Mesenchymal stem cell (in vitro differentiated cells and primary cell): Measurements from ENCODE around the gene LSMEM2.

ENCODE experiments used
- DNase-seq: peaks from one replicate; pipeline ENCODE4 v3.0.0-alpha.2; 2013
- H2AFZ ChIP-seq: one replicate; pipeline ENCODE4 v1.6.1; 2013; ENCODE audit warnings: low read depth, mild to moderate bottlenecking, control low read depth, inconsistent platforms, low read length, moderate library complexity
- H2AK5ac ChIP-seq: 2 replicates; pipeline ENCODE4 v1.6.1; 2013; ENCODE audit warnings: low read length, moderate library complexity, mild to moderate bottlenecking, inconsistent platforms; ENCODE audit not compliant: severe bottlenecking
- H2BK120ac ChIP-seq: one replicate; pipeline ENCODE4 v1.6.1; 2013; ENCODE audit warnings: low read depth, mild to moderate bottlenecking, inconsistent platforms, low read length, moderate library complexity
- H2BK12ac ChIP-seq, 2 experiments: one replicate each; pipeline ENCODE4 v1.6.1; 2013; ENCODE audit warnings: inconsistent platforms in 2 of 2, low read length in 2 of 2, mild to moderate bottlenecking in 2 of 2, moderate library complexity in 2 of 2, control low read depth in 1 of 2
- H2BK15ac ChIP-seq: one replicate; pipeline ENCODE4 v1.6.1; 2013; ENCODE audit warnings: mild to moderate bottlenecking, low read depth, inconsistent platforms; ENCODE audit not compliant: poor library complexity, severe bottlenecking
- H2BK5ac ChIP-seq: 2 replicates; pipeline ENCODE4 v1.6.1; 2013; ENCODE audit warnings: low read depth, mild to moderate bottlenecking, low read length, control low read depth, inconsistent platforms; ENCODE audit not compliant: poor library complexity, severe bottlenecking
- H3K14ac ChIP-seq, 2 experiments: one replicate each; pipeline ENCODE4 v1.6.1; 2013; ENCODE audit warnings: inconsistent platforms in 2 of 2, low read length in 2 of 2, control low read depth in 1 of 2, mild to moderate bottlenecking in 1 of 2, moderate library complexity in 1 of 2
- H3K18ac ChIP-seq, 2 experiments: one replicate each; pipeline ENCODE4 v1.6.1; 2013; ENCODE audit warnings: inconsistent platforms in 2 of 2, low read length in 2 of 2, control low read depth in 1 of 2, low read depth in 1 of 2, mild to moderate bottlenecking in 1 of 2
- H3K23ac ChIP-seq, 2 experiments: one replicate each; pipeline ENCODE4 v1.6.1; 2013; ENCODE audit warnings: inconsistent platforms in 2 of 2, low read length in 2 of 2, mild to moderate bottlenecking in 2 of 2, moderate library complexity in 2 of 2, control low read depth in 1 of 2
- H3K27ac ChIP-seq: 2 replicates; pipeline ENCODE4 v1.5.1; 2013; ENCODE audit warnings: mild to moderate bottlenecking, moderate library complexity, low read length, control low read depth, inconsistent platforms; ENCODE audit not compliant: poor library complexity, severe bottlenecking
- H3K27me3 ChIP-seq, 2 experiments: 2 replicates each; pipeline versions ENCODE4 v1.6.1 to v1.7.0; 2013; ENCODE audit warnings: low read length in 2 of 2, mild to moderate bottlenecking in 2 of 2, moderate library complexity in 2 of 2, control low read depth in 1 of 2, inconsistent platforms in 1 of 2; ENCODE audit not compliant: control insufficient read depth in 1 of 2, insufficient read depth in 1 of 2
- H3K36me3 ChIP-seq, 2 experiments: 2 replicates each; pipeline versions ENCODE4 v1.6.1 to v1.7.0; 2013; ENCODE audit warnings: low read length in 2 of 2, control low read depth in 1 of 2, inconsistent platforms in 1 of 2, low read depth in 1 of 2, mild to moderate bottlenecking in 1 of 2; ENCODE audit not compliant: insufficient read depth in 2 of 2, control insufficient read depth in 1 of 2
- H3K4ac ChIP-seq, 2 experiments: one replicate each; pipeline ENCODE4 v1.6.1; 2013; ENCODE audit warnings: inconsistent platforms in 2 of 2, low read length in 2 of 2, mild to moderate bottlenecking in 2 of 2, moderate library complexity in 2 of 2, control low read depth in 1 of 2, low read depth in 1 of 2
- H3K4me1 ChIP-seq: 2 replicates; pipeline ENCODE4 v1.6.1; 2013; ENCODE audit warnings: low read depth, low read length, control low read depth; ENCODE audit not compliant: control insufficient read depth, insufficient read depth
- H3K4me2 ChIP-seq: 2 replicates; pipeline ENCODE4 v1.6.1; 2013; ENCODE audit warnings: low read length, mild to moderate bottlenecking, inconsistent platforms; ENCODE audit not compliant: poor library complexity, severe bottlenecking
- H3K4me3 ChIP-seq, 2 experiments: 2 replicates each; pipeline versions ENCODE4 v1.5.1 to v1.7.0; 2013; ENCODE audit warnings: low read length in 2 of 2, mild to moderate bottlenecking in 2 of 2, control low read depth in 1 of 2, low read depth in 1 of 2; ENCODE audit not compliant: insufficient read depth in 1 of 2
- H3K79me1 ChIP-seq: replicated peaks from 2 replicates; pipeline ENCODE4 v1.6.1; 2013; ENCODE audit warnings: mild to moderate bottlenecking, control low read depth, low read length, inconsistent platforms; ENCODE audit not compliant: poor library complexity, severe bottlenecking
- H3K9ac ChIP-seq: 2 replicates; pipeline ENCODE4 v1.7.0; 2013; ENCODE audit warnings: mild to moderate bottlenecking, low read length, moderate library complexity
- H3K9me3 ChIP-seq: 2 replicates; pipeline ENCODE4 v1.7.0; 2013; ENCODE audit warnings: mild to moderate bottlenecking, low read length; ENCODE audit not compliant: control insufficient read depth
- H4K8ac ChIP-seq: one replicate; pipeline ENCODE4 v1.6.1; 2013; ENCODE audit warnings: inconsistent platforms, mild to moderate bottlenecking, low read length, moderate library complexity
- H4K91ac ChIP-seq: one replicate; pipeline ENCODE4 v1.6.1; 2013; ENCODE audit warnings: mild to moderate bottlenecking, low read length, inconsistent platforms
- WGBS: methylation state at CpG from one replicate; pipeline ENCODE4 v1.1.7; 2013; ENCODE audit warnings: mixed read lengths; 5-methylcytosine and 5-hydroxymethylcytosine counted together

Gene LSMEM2

DNA sequence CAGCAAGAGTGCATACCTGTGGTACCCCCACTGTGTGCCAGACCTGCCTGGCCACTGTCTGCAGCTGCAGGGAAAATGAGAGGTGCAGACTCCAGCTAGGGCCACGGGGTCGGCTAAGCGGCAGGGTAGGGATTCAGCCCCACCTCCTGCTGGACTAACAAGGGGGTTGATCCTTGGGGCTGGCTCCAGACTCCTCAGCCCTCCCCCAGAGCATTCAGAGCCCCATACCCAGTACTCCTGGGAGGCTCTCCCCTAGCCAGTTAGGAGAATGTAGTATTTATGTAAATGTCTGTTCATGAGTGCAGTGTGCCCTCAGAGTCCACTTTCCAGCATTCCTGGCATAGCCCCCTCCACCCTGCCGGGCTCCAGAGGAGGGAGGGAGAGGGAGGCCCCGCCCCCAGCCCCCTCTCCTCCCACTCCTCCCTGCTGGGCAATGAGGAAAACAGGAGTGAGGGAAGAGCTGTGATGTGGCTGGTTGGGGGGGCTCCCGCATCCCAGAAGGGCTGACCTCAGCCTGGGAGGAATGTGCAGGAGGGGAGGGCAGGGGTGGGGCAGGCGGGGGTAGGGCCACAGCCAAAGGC lies 14.4 kb upstream of the LSMEM2 start:
- Histone ChIP-seq H3K4me1 (peaks cover 81% of the 10 kb centered on the region), H2BK120ac (peak overlapping the region; percentile 86), H4K91ac (peak overlapping the region; percentile 85), H3K4me3 (peak overlapping the region in 1 of 2 experiments; percentile 51), H3K14ac (peak overlapping the region in 1 of 2 experiments; percentile 14), H4K8ac (peak overlapping the region; percentile 94), H3K27ac (peak overlapping the region; percentile 92), H3K36me3 (peaks cover 2 to 3% of the 10 kb centered on the region in 2 experiments), H2BK5ac (peak overlapping the region; percentile 58), H2BK15ac (peak overlapping the region; percentile 82), H2AFZ (no peak overlapping the region), H3K27me3 (no peaks in the 10 kb centered on the region), H3K18ac (peak overlapping the region; percentile 88 to 96), H3K9me3 (no peaks in the 10 kb centered on the region), H3K9ac (peak overlapping the region; percentile 22), H2AK5ac (peak overlapping the region; percentile 83), H3K4me2 (no peak overlapping the region), H3K4ac (peak overlapping the region; percentile 8 to 84), H2BK12ac (peak overlapping the region in 1 of 2 experiments; percentile 91), H3K79me1 (peaks cover 4% of the 10 kb centered on the region), H3K23ac (no peak overlapping the region)
- DNase-seq: peak; percentile 93
- WGBS: 4% methylated on average over 3 of the region's 7 CpGs

DNA sequence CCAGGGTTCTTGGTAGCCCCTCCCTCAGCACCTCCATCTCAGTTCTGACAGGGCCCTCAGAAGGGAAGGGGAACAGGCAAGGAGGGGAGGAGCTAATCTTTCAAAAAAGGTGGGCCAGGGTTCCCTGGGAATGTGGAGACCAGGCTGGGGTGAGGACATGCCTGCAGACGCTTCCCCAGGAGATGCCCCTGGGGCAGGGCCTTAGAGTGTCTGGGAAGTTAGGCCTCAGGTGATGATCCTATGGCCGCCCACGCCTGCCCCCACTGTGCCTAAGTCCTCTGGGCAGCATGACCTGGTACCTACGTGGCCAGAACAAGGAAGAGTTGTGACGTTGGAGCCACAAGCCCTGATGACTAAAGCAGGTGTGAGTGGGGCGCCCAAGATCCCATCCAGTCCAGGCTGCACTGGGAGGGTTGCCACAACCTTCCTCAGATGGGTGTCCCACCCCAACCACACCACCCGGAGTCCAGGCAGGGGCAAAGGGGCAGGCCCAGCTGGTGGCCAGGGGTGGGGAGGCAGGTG lies 13.9 kb upstream of the LSMEM2 start:
- Histone ChIP-seq H3K36me3 (no peaks in the 10 kb centered on the region), H3K4me3 (no peak overlapping the region), H3K14ac (no peak overlapping the region), H3K79me1 (peaks cover 4% of the 10 kb centered on the region), H2BK120ac (peak overlapping the region; percentile 86), H3K23ac (no peak overlapping the region), H2AK5ac (peak overlapping the region; percentile 80), H2BK12ac (peak overlapping the region; percentile 49 to 98), H2AFZ (no peak overlapping the region), H2BK5ac (peak overlapping the region; percentile 70), H3K27me3 (no peaks in the 10 kb centered on the region), H3K4ac (peak overlapping the region; percentile 72 to 97), H4K8ac (peak overlapping the region; percentile 94), H3K18ac (peak overlapping the region; percentile 54 to 96), H3K4me1 (peaks cover 82% of the 10 kb centered on the region), H4K91ac (peak overlapping the region; percentile 99), H3K9ac (no peak overlapping the region), H3K27ac (peak overlapping the region; percentile 90), H3K4me2 (no peak overlapping the region), H3K9me3 (no peaks in the 10 kb centered on the region), H2BK15ac (peak overlapping the region; percentile 92)
- no peak for DNase-seq
- 77% methylated on average over 6 of the region's 7 CpGs for whole genome bisulfite sequencing

DNA sequence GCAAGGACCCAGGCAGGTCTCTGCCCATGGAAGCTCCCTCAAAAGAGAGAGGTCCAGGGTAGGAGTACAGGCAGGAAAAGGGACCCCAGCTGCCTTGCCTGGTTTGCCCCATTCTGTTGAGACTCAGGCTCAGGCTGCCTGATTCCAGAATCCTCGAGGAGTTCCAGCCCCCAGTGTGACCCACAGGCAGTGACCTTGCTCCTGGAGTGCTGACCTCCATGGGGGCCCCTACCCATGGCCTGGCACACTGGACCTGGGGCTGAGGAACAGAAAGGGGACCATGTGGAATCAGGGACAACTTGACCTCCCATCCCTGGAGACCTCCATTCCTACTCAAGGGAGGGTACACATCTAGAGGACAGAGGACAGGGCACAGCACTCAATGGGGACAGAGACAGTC lies 13.3 kb upstream of the LSMEM2 start:
- Histone ChIP-seq H3K23ac (no peak overlapping the region), H3K27me3 (no peaks in the 10 kb centered on the region), H2BK120ac (peak overlapping the region; percentile 86), H3K14ac (peak overlapping the region in 1 of 2 experiments; percentile 41), H4K91ac (peak overlapping the region; percentile 99), H2AFZ (no peak overlapping the region), H3K4me3 (no peak overlapping the region), H3K79me1 (peaks cover 4% of the 10 kb centered on the region), H4K8ac (peak overlapping the region; percentile 94), H3K36me3 (no peaks in the 10 kb centered on the region), H3K18ac (peak overlapping the region; percentile 54 to 96), H2BK12ac (peak overlapping the region; percentile 49 to 98), H2BK15ac (peak overlapping the region; percentile 92), H2BK5ac (peak overlapping the region; percentile 70), H3K9me3 (no peaks in the 10 kb centered on the region), H3K4me1 (peaks cover 86% of the 10 kb centered on the region), H3K4ac (peak overlapping the region; percentile 34 to 97), H3K27ac (peak overlapping the region; percentile 90), H3K4me2 (no peak overlapping the region), H2AK5ac (peak overlapping the region; percentile 80), H3K9ac (no peak overlapping the region)
- DNase-seq: no peak
- 100% methylated on average over 1 of the region's 1 CpG for WGBS

DNA sequence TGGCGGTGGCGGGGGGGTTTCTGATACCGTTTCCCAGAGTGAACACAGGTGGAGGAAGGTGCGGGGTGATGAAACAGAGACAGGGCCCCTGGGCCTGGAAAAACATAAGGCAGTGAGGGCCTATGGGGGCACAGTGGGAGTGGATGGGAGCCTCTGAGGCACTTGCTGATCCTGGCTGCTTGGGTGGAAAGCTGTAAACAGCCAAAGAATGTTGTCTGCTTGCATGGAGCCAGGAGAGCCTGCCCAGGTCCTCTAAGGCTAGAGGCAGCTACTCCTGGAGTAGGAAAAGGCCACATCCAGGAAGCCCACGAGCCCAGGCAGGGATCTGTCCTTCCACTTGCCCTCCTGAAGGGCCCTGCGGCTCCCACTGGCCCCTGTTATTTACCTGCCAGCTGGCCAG lies 12.9 kb upstream of the LSMEM2 start:
- H3K27ac ChIP-seq: peak overlapping the region; percentile 9
- no peaks in the 10 kb centered on the region for H3K27me3 ChIP-seq
- H3K23ac ChIP-seq: no peak overlapping the region
- H2BK5ac ChIP-seq: peak overlapping the region; percentile 63
- 90% methylated on average over 6 of the region's 6 CpGs for WGBS
- no peaks in the 10 kb centered on the region for H3K9me3 ChIP-seq
- peak overlapping the region in 1 of 2 experiments; percentile 97 for H3K4ac ChIP-seq
- peak overlapping the region; percentile 36 for H4K8ac ChIP-seq
- H3K18ac ChIP-seq: peak overlapping the region in 1 of 2 experiments; percentile 54
- peak overlapping the region; percentile 80 for H2AK5ac ChIP-seq
- H2BK12ac ChIP-seq: peak overlapping the region; percentile 49 to 98
- no peak overlapping the region for H2BK15ac ChIP-seq
- no peak overlapping the region for H3K9ac ChIP-seq
- H3K4me2 ChIP-seq: no peak overlapping the region
- H3K4me3 ChIP-seq: no peak overlapping the region
- H3K14ac ChIP-seq: peak overlapping the region in 1 of 2 experiments; percentile 8
- no peak overlapping the region for H4K91ac ChIP-seq
- H3K36me3 ChIP-seq: no peaks in the 10 kb centered on the region
- H3K4me1 ChIP-seq: peaks cover 85% of the 10 kb centered on the region
- H2AFZ ChIP-seq: no peak overlapping the region
- no peak for DNase-seq
- no peak overlapping the region for H2BK120ac ChIP-seq
- peaks cover 3% of the 10 kb centered on the region for H3K79me1 ChIP-seq
